Activated CD4-positive, alpha-beta T cell treated with anti-CD3 and anti-CD28 coated beads for 36 hours (primary cell): Measurements from ENCODE around the gene KIAA1328. TPM values are rescaled to one million over a fixed set of nuclear protein-coding genes. Genes with fewer than 3 reads are reported as not detected.
A peak's percentile ranks its signal among the peaks of the same experiment; 100 is the strongest.
"Not testable (repeated sequence)": the region's sequence is repeated elsewhere in the genome, so short reads cannot be mapped to it uniquely, and the experiment has no call there.

Source experiments
- ATAC-seq: fragments of 200-7000 bp; cut with Tn5 transposase; one replicate; pipeline ENCODE4 v1.10.0; 2021; ENCODE audit warnings: mild to moderate bottlenecking, moderate library complexity
- CTCF ChIA-PET: fragments of 350-600 bp; sonication (Branson Sonifier 250); formaldehyde crosslinking; loops from one replicate; lab custom pipeline; 2021; ENCODE audit warnings: antibody characterized with exemption; lab: Charles Lee
- POLR2A ChIA-PET: fragments of 350-600 bp; sonication (Branson Sonifier 250); formaldehyde crosslinking; loops from one replicate; lab custom pipeline; 2021; ENCODE audit warnings: antibody characterized with exemption, inconsistent platforms; lab: Charles Lee
- DNase-seq: peaks from one replicate; pipeline ENCODE4 v3.0.0-alpha.2; 2020
- H3K27ac Mint-ChIP-seq: one replicate; pipeline ENCODE4 v1.8.0; 2021; ENCODE audit warnings: mixed read lengths
- H3K27me3 Mint-ChIP-seq: one replicate; pipeline ENCODE4 v1.8.0; 2021; ENCODE audit warnings: mixed read lengths
- H3K36me3 Mint-ChIP-seq: one replicate; pipeline ENCODE4 v1.8.0; 2021; ENCODE audit warnings: low read depth, mixed read lengths
- H3K4me1 Mint-ChIP-seq: one replicate; pipeline ENCODE4 v1.8.0; 2021; ENCODE audit warnings: mixed read lengths
- H3K4me3 Mint-ChIP-seq: one replicate; pipeline ENCODE4 v1.8.0; 2021; ENCODE audit warnings: mild to moderate bottlenecking, moderate library complexity, mixed read lengths
- H3K9me3 Mint-ChIP-seq: one replicate; pipeline ENCODE4 v1.8.0; 2021; ENCODE audit warnings: low read depth, mixed read lengths
- intact Hi-C, 2 experiments: fragments of 100-400 bp; cut with DNase I in 1 of 2; cut with micrococcal nuclease in 1 of 2; formaldehyde crosslinking; loops; one replicate each; pipeline versions ENCODE4 v1.14.2 to v1.15.1; 2022 to 2024; cut with DNase I, micrococcal nuclease
- total RNA-seq, 2 experiments: library from RNA; stranded (reverse); gene quantifications; one replicate each; pipeline ENCODE4 v1.2.3, GENCODE V29; 2021

Gene KIAA1328
- total RNA-seq, 2 experiments from 2014 or later: 5.8 to 7.4 TPM

GRCh38 chr18:36903215-36903928 is 74.4 kb downstream of the KIAA1328 start:
- POLR2A ChIA-PET: interaction anchor here (0.6 kb wide), 1 partner anchor 17 kb away, joined by 3 read pairs; no protein-coding TSS in a partner anchor
- H3K4me1 Mint-ChIP-seq: no peaks in the 10 kb centered on the region
- no peak overlapping the region for H3K27ac Mint-ChIP-seq
- no peak overlapping the region for H3K4me3 Mint-ChIP-seq
- intact Hi-C loops: no loop called here
- H3K9me3 Mint-ChIP-seq: peaks cover 4% of the 10 kb centered on the region
- ATAC-seq: no peak
- no peaks in the 10 kb centered on the region for H3K27me3 Mint-ChIP-seq
- no peak for DNase-seq
- peaks cover 18% of the 10 kb centered on the region for H3K36me3 Mint-ChIP-seq
- CTCF ChIA-PET: interaction anchor here (0.7 to 1.2 kb wide), 2 partner anchors 13 to 764 kb away, joined by 3 to 4 read pairs; no protein-coding TSS in a partner anchor

GRCh38 chr18:36905571-36905970 is 76.6 kb downstream of the KIAA1328 start:
- Mint-ChIP-seq H3K36me3 (peaks cover 19% of the 10 kb centered on the region), H3K9me3 (peaks cover 3% of the 10 kb centered on the region), H3K27ac (no peak overlapping the region), H3K27me3 (no peaks in the 10 kb centered on the region), H3K4me3 (no peak overlapping the region), H3K4me1 (no peaks in the 10 kb centered on the region)
- ChIA-PET POLR2A (no interaction called here), CTCF (interaction anchor here (1.5 kb wide), 1 partner anchor 9 kb away, joined by 4 read pairs; no protein-coding TSS in a partner anchor)
- DNase-seq (no peak), ATAC-seq (no peak)
- intact Hi-C loops: no loop called here

GRCh38 chr18:36909282-36909681 is 80.4 kb downstream of the KIAA1328 start:
- CTCF ChIA-PET, ATAC-seq, intact Hi-C loops, DNase-seq, H3K9me3 Mint-ChIP-seq, H3K27me3 Mint-ChIP-seq, H3K4me3 Mint-ChIP-seq, H3K27ac Mint-ChIP-seq, POLR2A ChIA-PET: not testable (repeated sequence)
- H3K36me3 Mint-ChIP-seq: peaks cover 32% of the 10 kb centered on the region
- H3K4me1 Mint-ChIP-seq: peaks cover 15% of the 10 kb centered on the region

- H3K36me3 Mint-ChIP-seq: peaks cover 25% of the 10 kb centered on the region
- peak overlapping the region; percentile 48 for H3K27ac Mint-ChIP-seq
- ChIA-PET POLR2A (no interaction called here), CTCF (no interaction called here)
- intact Hi-C loops: no loop called here
- ATAC-seq (no peak), DNase-seq (no peak)
- peaks cover 15% of the 10 kb centered on the region for H3K4me1 Mint-ChIP-seq
- H3K27me3 Mint-ChIP-seq: no peaks in the 10 kb centered on the region
- peaks cover 3% of the 10 kb centered on the region for H3K9me3 Mint-ChIP-seq
- H3K4me3 Mint-ChIP-seq: no peak overlapping the region
Observed at GRCh38 chr18:36912887-36913286, 84.0 kb downstream of the KIAA1328 start.

- Mint-ChIP-seq H3K4me3 (no peak overlapping the region), H3K36me3 (peaks cover 23% of the 10 kb centered on the region), H3K4me1 (peaks cover 5% of the 10 kb centered on the region), H3K27ac (no peak overlapping the region), H3K27me3 (no peaks in the 10 kb centered on the region), H3K9me3 (no peaks in the 10 kb centered on the region)
- ChIA-PET CTCF (interaction anchor here (1.3 kb wide), 1 partner anchor 24 kb away, joined by 4 read pairs; no protein-coding TSS in a partner anchor), POLR2A (no interaction called here)
- intact Hi-C loops: no loop called here
- DNase-seq (no peak), ATAC-seq (no peak)
Observed at GRCh38 chr18:36917907-36918306, 89.0 kb downstream of the KIAA1328 start.

- ATAC-seq: no peak
- Mint-ChIP-seq H3K4me1 (no peaks in the 10 kb centered on the region), H3K36me3 (peaks cover 12% of the 10 kb centered on the region), H3K27ac (no peak overlapping the region), H3K9me3 (no peaks in the 10 kb centered on the region), H3K4me3 (no peak overlapping the region), H3K27me3 (no peaks in the 10 kb centered on the region)
- POLR2A ChIA-PET: no interaction called here
- DNase-seq: no peak
- intact Hi-C loops: no loop called here
- CTCF ChIA-PET: no interaction called here
Observed at GRCh38 chr18:36929601-36930000, 100.7 kb downstream of the KIAA1328 start.

- H3K36me3 Mint-ChIP-seq: peaks cover 14% of the 10 kb centered on the region
- ATAC-seq: no peak
- no peak overlapping the region for H3K27ac Mint-ChIP-seq
- H3K9me3 Mint-ChIP-seq: peaks cover 5% of the 10 kb centered on the region
- CTCF ChIA-PET: interaction anchor here (2.8 kb wide), 1 partner anchor 11 kb away, joined by 10 read pairs; no protein-coding TSS in a partner anchor
- DNase-seq: no peak
- intact Hi-C loops: no loop called here
- no peak overlapping the region for H3K4me3 Mint-ChIP-seq
- POLR2A ChIA-PET: no interaction called here
- H3K27me3 Mint-ChIP-seq: no peaks in the 10 kb centered on the region
- no peaks in the 10 kb centered on the region for H3K4me1 Mint-ChIP-seq
Observed at GRCh38 chr18:36931106-36931505, 102.2 kb downstream of the KIAA1328 start.

- H3K27ac Mint-ChIP-seq: no peak overlapping the region
- H3K4me3 Mint-ChIP-seq: no peak overlapping the region
- H3K36me3 Mint-ChIP-seq: peaks cover 33% of the 10 kb centered on the region
- ChIA-PET CTCF (interaction anchor here (1.1 kb wide), 1 partner anchor 245 kb away, joined by 4 read pairs; no protein-coding TSS in a partner anchor), POLR2A (no interaction called here)
- intact Hi-C loops: no loop called here
- no peaks in the 10 kb centered on the region for H3K4me1 Mint-ChIP-seq
- no peak for DNase-seq
- no peaks in the 10 kb centered on the region for H3K27me3 Mint-ChIP-seq
- H3K9me3 Mint-ChIP-seq: peaks cover 23% of the 10 kb centered on the region
- ATAC-seq: no peak
Observed at GRCh38 chr18:36933552-36933951, 104.6 kb downstream of the KIAA1328 start.

- peaks cover 33% of the 10 kb centered on the region for H3K36me3 Mint-ChIP-seq
- POLR2A ChIA-PET: no interaction called here
- intact Hi-C loops: no loop called here
- no peak overlapping the region for H3K27ac Mint-ChIP-seq
- CTCF ChIA-PET: interaction anchor here (0.9 kb wide), 1 partner anchor 10 kb away, joined by 3 read pairs; no protein-coding TSS in a partner anchor
- H3K27me3 Mint-ChIP-seq: no peaks in the 10 kb centered on the region
- no peak for DNase-seq
- H3K9me3 Mint-ChIP-seq: peaks cover 26% of the 10 kb centered on the region
- no peaks in the 10 kb centered on the region for H3K4me1 Mint-ChIP-seq
- no peak for ATAC-seq
- no peak overlapping the region for H3K4me3 Mint-ChIP-seq
Observed at GRCh38 chr18:36934884-36935283, 106.0 kb downstream of the KIAA1328 start.

- peak; percentile 17 for DNase-seq
- peaks cover 12% of the 10 kb centered on the region for H3K36me3 Mint-ChIP-seq
- ATAC-seq: no peak
- H3K9me3 Mint-ChIP-seq: peaks cover 13% of the 10 kb centered on the region
- intact Hi-C loops: loop anchor here (2.0 to 10.0 kb wide), 4 partner anchors 401 to 597 kb away; no protein-coding TSS in a partner anchor
- H3K4me3 Mint-ChIP-seq: no peak overlapping the region
- H3K4me1 Mint-ChIP-seq: no peaks in the 10 kb centered on the region
- CTCF ChIA-PET: interaction anchor here (0.6 to 1.6 kb wide), 11 partner anchors 11 to 437 kb away, joined by 3 to 10 read pairs (median 4); no protein-coding TSS in a partner anchor
- no peaks in the 10 kb centered on the region for H3K27me3 Mint-ChIP-seq
- H3K27ac Mint-ChIP-seq: no peak overlapping the region
- POLR2A ChIA-PET: no interaction called here
Observed at GRCh38 chr18:36942264-36942663, 113.3 kb downstream of the KIAA1328 start.

GRCh38 chr18:36947820-36948348 is 119.0 kb downstream of the KIAA1328 start:
- ATAC-seq (no peak), DNase-seq (no peak)
- CTCF ChIA-PET: no interaction called here
- Mint-ChIP-seq H3K9me3 (no peaks in the 10 kb centered on the region), H3K27me3 (no peaks in the 10 kb centered on the region), H3K36me3 (peaks cover 8% of the 10 kb centered on the region), H3K27ac (no peak overlapping the region), H3K4me1 (no peaks in the 10 kb centered on the region), H3K4me3 (no peak overlapping the region)
- intact Hi-C loops: loop anchor here in 1 of 2 experiments (10.0 kb wide), 1 partner anchor 527 kb away; no protein-coding TSS in a partner anchor
- POLR2A ChIA-PET: no interaction called here
